ENCODE measurements around the gene SMOC2. TPM values are rescaled to one million over a fixed set of nuclear protein-coding genes. Genes with fewer than 3 reads are reported as not detected.

Gene SMOC2
- total RNA-seq, 2 donors from 2014 or later = 25.6 to 29.6 TPM

DNA sequence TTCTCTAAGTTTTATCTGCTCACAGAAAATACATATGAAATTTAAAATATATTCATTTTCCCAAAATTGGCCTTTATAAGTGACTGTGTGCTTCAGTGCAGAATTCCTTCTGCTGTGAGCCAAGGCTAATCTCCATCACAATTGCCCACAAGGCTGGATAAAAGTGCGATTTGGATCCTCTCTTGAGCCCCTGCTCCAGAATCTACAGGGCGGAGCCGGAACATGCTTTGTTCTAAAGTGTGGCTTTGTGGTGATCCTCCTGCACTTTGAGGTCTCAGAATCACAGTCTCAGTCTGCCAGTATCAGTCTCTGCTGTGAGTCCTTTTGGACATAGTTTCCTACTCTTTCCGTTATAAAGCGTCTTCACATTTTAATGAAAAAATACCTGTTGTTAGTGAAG lies 28.9 kb downstream of the SMOC2 start:
- Histone ChIP-seq H3K9ac (ENCODE audit: low read depth in 2 of 2, low read length in 2 of 2) (no peak overlapping the region), H3K36me3 (no peaks in the 10 kb centered on the region), H3K4me3 (no peak overlapping the region), H3K27ac (no peak overlapping the region), H3K4me1 (no peaks in the 10 kb centered on the region), H3K27me3 (no peaks in the 10 kb centered on the region), H3K9me3 (no peaks in the 10 kb centered on the region)
- DNase-seq = no peak
- TF ChIP-seq CTCF (IDR thresholded peaks at IDR 0.05) = no peak
- intact Hi-C loops (cut with DNase I) = no loop called here

DNA sequence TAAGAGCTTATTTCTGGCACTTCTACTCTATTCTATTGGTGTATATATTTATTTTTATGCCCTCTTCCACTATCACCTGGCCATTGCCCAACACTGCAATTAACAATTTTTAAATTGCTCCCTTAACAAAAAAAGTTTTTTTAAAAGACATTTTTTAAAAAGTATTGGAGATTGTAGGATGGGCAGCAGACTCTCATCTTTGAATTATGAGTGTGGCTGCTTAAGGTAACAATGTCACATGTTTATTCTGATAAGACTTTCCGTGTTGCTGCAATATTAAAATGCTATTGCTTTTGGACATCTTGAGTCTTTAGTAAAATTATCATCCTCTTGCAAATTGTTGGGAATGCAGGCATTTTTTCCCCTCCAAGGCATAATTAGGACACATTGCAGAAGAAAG lies 31.4 kb downstream of the SMOC2 start:
- intact Hi-C loops (cut with DNase I) = no loop called here
- H3K9me3 ChIP-seq = no peaks in the 10 kb centered on the region
- no peaks in the 10 kb centered on the region for H3K4me1 ChIP-seq
- no peaks in the 10 kb centered on the region for H3K27me3 ChIP-seq
- no peak for DNase-seq
- TF ChIP-seq CTCF (IDR thresholded peaks at IDR 0.05) = no peak
- no peak overlapping the region for H3K9ac ChIP-seq (ENCODE audit: low read depth in 2 of 2, low read length in 2 of 2)
- no peak overlapping the region for H3K4me3 ChIP-seq
- no peaks in the 10 kb centered on the region for H3K36me3 ChIP-seq
- H3K27ac ChIP-seq = no peak overlapping the region

DNA sequence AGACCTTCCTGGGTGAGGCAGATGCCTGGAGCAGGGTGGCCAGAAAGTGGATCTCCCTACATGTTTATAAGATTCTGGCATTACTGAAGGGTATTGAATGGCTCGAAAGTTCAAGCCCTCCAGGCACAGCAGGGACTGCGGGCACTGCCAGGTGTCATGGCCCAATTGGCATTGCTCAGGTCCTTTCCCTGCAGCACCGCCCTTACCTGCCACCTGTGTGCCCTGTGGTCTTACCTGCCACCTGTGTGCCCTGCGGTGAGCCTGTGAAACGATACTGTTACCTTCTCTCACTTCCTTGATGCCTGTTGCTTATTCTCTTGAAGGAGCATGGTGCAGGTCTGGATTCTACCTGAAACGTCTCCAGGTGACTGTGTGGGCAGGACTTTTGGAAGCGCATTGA lies 32.2 kb downstream of the SMOC2 start:
- H3K9me3 ChIP-seq = no peaks in the 10 kb centered on the region
- intact Hi-C loops (cut with DNase I) = no loop called here
- no peak for TF ChIP-seq CTCF (IDR thresholded peaks at IDR 0.05)

GRCh38 chr6:168475188-168476013 lies 34.4 kb downstream of the SMOC2 start:
- no peaks in the 10 kb centered on the region for H3K27me3 ChIP-seq
- TF ChIP-seq CTCF (IDR thresholded peaks at IDR 0.05) = no peak
- no peaks in the 10 kb centered on the region for H3K9me3 ChIP-seq
- intact Hi-C loops (cut with DNase I) = no loop called here
- H3K4me3 ChIP-seq = no peak overlapping the region
- no peak overlapping the region for H3K27ac ChIP-seq
- no peaks in the 10 kb centered on the region for H3K4me1 ChIP-seq
- H3K9ac ChIP-seq (ENCODE audit: low read depth in 2 of 2, low read length in 2 of 2) = no peak overlapping the region
- H3K36me3 ChIP-seq = no peaks in the 10 kb centered on the region
- no peak for DNase-seq

More for the DNA sequence above, 32.2 kb downstream of the SMOC2 start:
- no peak for DNase-seq
- Histone ChIP-seq H3K27ac (no peak overlapping the region), H3K27me3 (no peaks in the 10 kb centered on the region), H3K4me1 (no peaks in the 10 kb centered on the region), H3K4me3 (no peak overlapping the region), H3K36me3 (no peaks in the 10 kb centered on the region), H3K9ac (ENCODE audit: low read depth in 2 of 2, low read length in 2 of 2) (no peak overlapping the region)

DNA sequence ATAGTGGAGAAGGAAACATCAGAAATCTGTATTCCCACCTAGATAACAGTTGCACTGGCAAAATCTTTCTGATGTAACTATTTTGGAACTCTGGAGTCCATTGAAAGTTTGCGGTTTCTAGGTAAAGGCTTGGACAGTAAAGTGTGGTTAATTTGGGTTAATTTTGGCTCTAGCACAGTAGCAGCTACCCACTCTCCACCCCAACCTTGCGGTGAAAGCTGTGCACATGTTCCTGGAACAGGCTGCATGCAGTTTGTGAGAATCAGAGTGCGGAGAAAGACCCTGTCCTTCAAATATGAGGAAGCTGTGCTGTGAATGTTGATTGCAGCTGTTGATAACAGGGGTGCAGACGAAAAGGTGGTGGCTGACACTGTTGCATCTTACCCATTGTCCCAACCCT lies 38.4 kb downstream of the SMOC2 start:
- intact Hi-C loops (cut with DNase I) = no loop called here

More for the DNA sequence above, 38.4 kb downstream of the SMOC2 start:
- no peak for TF ChIP-seq CTCF (IDR thresholded peaks at IDR 0.05)
- Histone ChIP-seq H3K36me3 (no peaks in the 10 kb centered on the region), H3K9me3 (no peaks in the 10 kb centered on the region), H3K27ac (no peak overlapping the region), H3K4me1 (no peaks in the 10 kb centered on the region), H3K27me3 (no peaks in the 10 kb centered on the region), H3K9ac (ENCODE audit: low read depth in 2 of 2, low read length in 2 of 2) (no peak overlapping the region), H3K4me3 (no peak overlapping the region)
- no peak for DNase-seq
